LNCaP clone FGC (cell line): ENCODE results near the gene EEF1AKMT3.

Source experiments
- DNase-seq: peaks from one replicate; pipeline ENCODE4 v3.0.0-alpha.2; 2011; ENCODE audit warnings: low read depth
- H3K4me3 ChIP-seq: 2 replicates; pipeline ENCODE4 v1.5.1; 2011; ENCODE audit warnings: mild to moderate bottlenecking, low read depth, low read length, control low read depth
- TF ChIP-seq, protein P1 (sequence below): IDR thresholded peaks from 2 replicates; pipeline ENCODE4 v1.5.1; 2012; ENCODE audit warnings: mild to moderate bottlenecking; ENCODE audit not compliant: control insufficient read depth, insufficient read depth; ENCODE audit errors: extremely low read depth

The EEF1AKMT3 gene

DNA sequence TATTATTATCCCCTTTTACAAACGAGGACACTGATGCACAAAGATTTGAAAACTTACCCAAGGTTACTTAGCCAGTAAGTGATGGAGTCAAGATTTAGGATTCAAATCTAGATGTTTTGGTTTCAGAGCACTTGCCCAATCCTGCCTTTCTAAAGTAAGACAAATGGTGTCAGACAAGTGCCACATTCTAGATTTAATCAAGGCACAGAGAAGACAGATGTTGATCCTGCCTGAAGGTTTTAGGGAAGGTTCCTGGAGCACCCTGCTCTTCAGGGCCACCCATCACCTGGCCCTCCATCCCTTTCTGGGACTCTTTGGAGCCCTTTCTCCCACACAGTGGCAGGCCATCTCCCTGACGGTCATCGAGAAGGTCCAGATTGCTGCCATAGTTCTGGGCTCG lies 14.6 kb upstream of the EEF1AKMT3 start:
- no peak for DNase-seq
- TF ChIP-seq, protein P1, sequence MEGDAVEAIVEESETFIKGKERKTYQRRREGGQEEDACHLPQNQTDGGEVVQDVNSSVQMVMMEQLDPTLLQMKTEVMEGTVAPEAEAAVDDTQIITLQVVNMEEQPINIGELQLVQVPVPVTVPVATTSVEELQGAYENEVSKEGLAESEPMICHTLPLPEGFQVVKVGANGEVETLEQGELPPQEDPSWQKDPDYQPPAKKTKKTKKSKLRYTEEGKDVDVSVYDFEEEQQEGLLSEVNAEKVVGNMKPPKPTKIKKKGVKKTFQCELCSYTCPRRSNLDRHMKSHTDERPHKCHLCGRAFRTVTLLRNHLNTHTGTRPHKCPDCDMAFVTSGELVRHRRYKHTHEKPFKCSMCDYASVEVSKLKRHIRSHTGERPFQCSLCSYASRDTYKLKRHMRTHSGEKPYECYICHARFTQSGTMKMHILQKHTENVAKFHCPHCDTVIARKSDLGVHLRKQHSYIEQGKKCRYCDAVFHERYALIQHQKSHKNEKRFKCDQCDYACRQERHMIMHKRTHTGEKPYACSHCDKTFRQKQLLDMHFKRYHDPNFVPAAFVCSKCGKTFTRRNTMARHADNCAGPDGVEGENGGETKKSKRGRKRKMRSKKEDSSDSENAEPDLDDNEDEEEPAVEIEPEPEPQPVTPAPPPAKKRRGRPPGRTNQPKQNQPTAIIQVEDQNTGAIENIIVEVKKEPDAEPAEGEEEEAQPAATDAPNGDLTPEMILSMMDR: no peak
- H3K4me3 ChIP-seq: no peak overlapping the region

DNA sequence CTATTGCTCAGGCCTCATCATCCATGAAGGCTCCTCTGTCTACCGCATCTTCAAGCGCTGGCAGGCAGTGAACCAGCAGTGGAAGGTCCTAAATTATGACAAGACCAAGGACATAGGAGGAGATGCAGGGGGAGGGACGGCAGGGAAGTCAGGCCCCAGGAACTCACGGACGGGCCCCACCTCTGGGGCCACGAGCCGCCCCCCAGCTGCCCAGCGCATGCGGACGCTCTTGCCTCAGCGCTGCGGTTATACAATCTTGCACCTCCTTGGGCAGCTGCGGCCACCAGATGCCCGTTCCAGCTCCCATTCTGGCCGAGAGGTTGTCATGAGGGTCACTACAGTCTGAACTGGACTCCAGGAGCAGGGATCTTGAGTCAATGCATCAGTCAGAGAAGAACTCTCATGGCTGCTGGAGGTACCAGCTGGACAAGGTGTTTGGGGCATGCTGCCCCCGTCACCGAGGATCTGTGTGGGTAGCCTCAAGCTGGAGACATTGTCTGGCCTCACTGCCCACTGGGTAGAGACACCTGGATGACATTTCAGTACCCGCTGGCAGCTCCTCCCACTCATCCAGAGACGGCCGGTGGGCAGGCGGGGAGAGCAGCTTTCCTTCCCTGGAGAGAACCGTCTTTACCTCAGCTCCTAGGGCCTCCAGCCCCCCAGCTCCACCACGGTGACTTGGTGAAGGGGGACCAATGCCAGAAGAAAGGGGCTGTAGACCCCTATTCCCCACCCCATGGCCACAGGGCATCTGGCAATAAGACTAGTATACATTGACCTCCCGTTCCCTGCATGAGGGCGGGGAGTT lies 13.7 kb upstream of the EEF1AKMT3 start:
- DNase-seq: no peak
- TF ChIP-seq, protein P1: no peak
- H3K4me3 ChIP-seq: no peak overlapping the region

DNA sequence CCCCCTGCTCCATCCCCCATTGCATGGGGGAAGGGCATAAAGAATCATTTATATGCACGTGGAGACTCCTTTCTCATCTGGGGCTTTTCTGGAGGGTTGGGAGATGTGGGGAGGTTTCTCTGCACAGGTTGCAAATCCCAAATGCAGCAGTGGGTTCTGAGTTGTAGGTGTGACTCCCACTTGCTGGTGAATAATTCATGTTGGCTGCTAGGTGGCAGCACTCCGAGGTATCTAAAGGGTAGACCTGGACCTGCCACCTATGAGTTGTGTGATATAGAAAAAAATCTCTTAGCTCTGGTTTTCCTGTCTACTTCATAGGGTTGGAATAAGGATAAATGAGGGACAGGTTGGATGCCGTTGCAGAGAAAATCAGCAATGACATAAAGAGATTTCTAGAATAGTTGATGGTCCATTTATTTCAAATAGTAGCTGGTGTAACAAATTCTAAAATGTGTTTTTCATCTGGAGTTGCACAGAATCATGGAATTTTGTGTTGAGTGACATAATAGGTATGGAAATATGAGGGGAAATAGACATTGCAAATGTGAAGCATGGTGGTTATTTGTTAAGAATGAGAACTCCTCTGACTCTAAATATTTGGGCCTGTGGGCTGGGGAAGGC lies 12.9 kb upstream of the EEF1AKMT3 start:
- no peak for DNase-seq
- no peak overlapping the region for H3K4me3 ChIP-seq
- TF ChIP-seq, protein P1: peak; percentile 74

DNA sequence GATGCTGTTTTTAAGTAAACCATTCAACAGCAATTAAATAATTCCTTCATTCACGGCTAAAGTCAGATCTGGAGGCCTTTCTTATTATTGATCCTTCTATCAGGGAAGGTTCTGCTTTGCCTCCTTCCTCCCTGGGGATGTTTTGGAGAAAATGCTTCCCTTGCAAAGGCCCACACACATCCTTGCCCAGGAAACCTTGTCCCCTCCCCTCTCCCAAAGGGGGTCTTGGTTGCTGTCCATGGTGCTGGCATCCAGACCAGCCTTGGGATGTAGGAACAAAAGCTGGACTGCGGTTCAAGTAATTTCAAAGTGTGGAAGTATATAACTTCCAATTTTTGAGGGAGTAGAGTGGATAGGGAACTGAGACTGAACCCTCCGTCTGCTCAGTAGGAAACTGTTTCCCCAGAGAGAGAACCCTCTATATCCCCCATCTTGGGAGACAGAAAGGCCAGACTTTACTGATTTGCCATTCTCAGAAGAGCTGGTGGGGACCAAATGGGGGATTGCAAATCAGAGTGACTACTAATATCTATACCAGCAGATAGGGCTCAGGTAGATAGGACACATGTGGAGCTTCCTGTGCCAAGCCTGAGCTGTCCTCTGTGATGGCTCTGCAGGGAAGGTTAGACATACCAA lies 11.9 kb upstream of the EEF1AKMT3 start:
- no peak for DNase-seq

DNA sequence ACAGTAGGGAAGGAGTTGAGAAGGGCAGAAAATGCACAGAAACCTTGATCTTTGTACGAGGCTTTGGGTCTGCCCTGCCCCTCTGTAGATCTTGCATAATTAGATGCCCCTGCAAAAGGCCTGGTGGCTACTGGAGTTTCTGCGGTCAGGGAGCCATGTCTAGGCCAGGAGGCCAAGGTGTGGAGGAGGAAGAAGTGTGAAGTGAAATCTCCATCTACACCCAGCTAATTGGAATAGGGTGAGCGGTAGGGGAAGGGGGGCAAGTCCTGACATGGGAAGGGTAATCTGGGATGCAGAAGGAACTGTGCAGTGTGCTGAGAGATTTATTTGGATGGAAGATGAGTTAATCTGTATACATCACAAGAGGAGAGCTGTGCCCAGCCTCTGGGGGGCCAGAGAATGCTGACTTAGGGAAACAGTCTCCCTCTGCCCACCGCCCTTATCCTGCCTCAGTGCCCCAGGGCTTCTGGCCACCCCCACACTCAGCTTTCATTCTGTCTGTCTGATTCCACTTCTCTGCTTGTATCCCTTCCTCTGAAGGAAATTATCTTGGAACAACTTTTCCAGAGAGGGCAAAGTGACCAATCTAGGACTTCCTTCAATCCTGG lies 10.9 kb upstream of the EEF1AKMT3 start:
- no peak overlapping the region for H3K4me3 ChIP-seq
- TF ChIP-seq, protein P1: no peak
- no peak for DNase-seq

More for the DNA sequence above, 11.9 kb upstream of the EEF1AKMT3 start:
- TF ChIP-seq, protein P1: no peak
- H3K4me3 ChIP-seq: no peak overlapping the region

DNA sequence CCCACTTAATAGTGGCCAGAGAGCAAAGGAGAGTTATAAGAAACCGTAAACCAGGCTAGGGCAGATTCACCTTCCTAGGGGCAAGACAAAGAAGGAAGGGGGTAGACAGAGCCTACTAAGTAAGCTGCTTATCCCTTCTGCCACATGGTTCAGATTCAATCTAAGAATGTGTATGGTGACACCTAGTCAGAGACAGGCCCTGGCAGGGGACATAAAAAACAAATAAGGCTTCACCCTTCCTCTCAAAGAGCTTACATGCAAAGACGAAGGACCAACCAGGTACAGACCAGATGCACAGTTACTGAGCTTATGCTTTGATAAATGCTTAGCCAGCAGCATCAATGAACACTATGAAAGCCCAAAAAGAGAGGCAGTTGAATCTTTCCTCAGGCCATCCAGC lies 10.0 kb upstream of the EEF1AKMT3 start:
- TF ChIP-seq, protein P1: no peak
- no peak overlapping the region for H3K4me3 ChIP-seq
- no peak for DNase-seq
